SK-N-MC (cell line): ENCODE measurements around the gene RRBP1.

Experiments used
- DNase-seq: peaks from one replicate; pipeline ENCODE4 v3.0.0-alpha.2; 2011; ENCODE audit warnings: low read depth, low spot score
- H3K27ac ChIP-seq: fragments of 200-600 bp; sonication (generic); 2 replicates; pipeline ENCODE4 v1.5.1; 2016; ENCODE audit warnings: mixed run types
- H3K36me3 ChIP-seq: fragments of 200-600 bp; sonication (generic); 2 replicates; pipeline ENCODE4 v1.6.1; 2017; ENCODE audit warnings: antibody characterized with exemption, low read length, mixed read lengths; ENCODE audit not compliant: insufficient read depth
- H3K4me3 ChIP-seq: fragments of 200-600 bp; sonication (generic); 2 replicates; pipeline ENCODE4 v1.5.1; 2016
- H3K9ac ChIP-seq: fragments of 200-600 bp; sonication (generic); 2 replicates; pipeline ENCODE4 v1.8.0; 2017; ENCODE audit warnings: mixed run types, mixed read lengths; ENCODE audit not compliant: insufficient read length
- H3K9me3 ChIP-seq: fragments of 200-600 bp; sonication (generic); 2 replicates; pipeline ENCODE4 v1.6.1; 2017; ENCODE audit warnings: low read depth, mild to moderate bottlenecking, antibody characterized with exemption, low read length, moderate library complexity, mixed read lengths
- EZH2 ChIP-seq: fragments of 200-600 bp; sonication (generic); IDR thresholded peaks from one replicate; pipeline ENCODE4 v1.6.1; 2017; ENCODE audit warnings: antibody characterized with exemption
- FOXP2 ChIP-seq: optimal IDR thresholded peaks from 2 replicates; pipeline ENCODE3; 2011; ENCODE audit warnings: mild to moderate bottlenecking, moderate library complexity; ENCODE audit not compliant: insufficient read depth; ENCODE audit errors: extremely low read length, control extremely low read depth
- POLR2AphosphoS5 ChIP-seq: IDR thresholded peaks from 2 replicates; pipeline ENCODE4 v1.6.1; 2012; ENCODE audit warnings: mild to moderate bottlenecking, low read depth, low read length, borderline replicate concordance

The RRBP1 gene

DNA sequence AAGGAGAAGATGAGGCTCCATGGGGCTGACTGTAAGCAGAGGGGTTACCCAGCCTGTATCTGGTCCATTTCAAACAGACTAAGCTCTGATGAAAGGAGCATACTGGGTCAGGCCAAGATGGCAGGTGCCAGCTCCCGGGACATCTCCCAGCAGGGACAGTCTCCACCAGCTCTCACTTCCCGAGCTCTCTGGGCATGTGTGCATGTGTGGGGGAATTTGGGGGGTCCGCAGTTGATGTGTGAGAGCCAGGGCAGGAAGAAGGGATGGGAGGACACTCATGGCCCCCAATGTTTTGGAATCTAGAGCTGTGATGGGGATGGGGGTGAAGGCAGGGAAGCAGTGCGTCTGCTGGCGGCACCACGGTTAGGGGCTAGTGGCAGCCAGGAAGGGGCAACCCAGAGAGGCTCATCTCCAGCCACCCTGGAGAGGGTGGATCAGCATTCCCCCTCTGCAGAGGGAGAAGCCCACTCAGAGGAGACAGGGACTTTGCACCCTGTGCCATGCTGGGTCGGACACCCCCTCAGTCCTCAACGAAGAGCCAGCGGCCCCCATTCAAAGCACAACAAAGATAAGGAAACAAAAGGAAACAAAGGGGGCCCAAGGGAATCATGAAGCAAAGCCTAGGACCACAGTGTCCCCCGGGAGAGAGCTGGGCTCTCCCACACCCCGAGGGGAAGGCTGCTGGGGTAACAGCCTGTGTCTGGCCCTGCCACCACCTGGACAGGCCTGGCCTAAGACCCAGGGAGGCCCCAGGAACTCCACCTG is 59.8 kb downstream of the RRBP1 start:
- no peak overlapping the region for H3K4me3 ChIP-seq
- TF ChIP-seq POLR2AphosphoS5 (no peak), EZH2 (no peak), FOXP2 (no peak)
- H3K36me3 ChIP-seq, result peaks cover 3% of the 10 kb centered on the region; the same call in 1 of the 2 replicates
- no peak for DNase-seq
- no peak overlapping the region for H3K27ac ChIP-seq
- no peaks in the 10 kb centered on the region for H3K9me3 ChIP-seq
- H3K9ac ChIP-seq, result no peak overlapping the region

DNA sequence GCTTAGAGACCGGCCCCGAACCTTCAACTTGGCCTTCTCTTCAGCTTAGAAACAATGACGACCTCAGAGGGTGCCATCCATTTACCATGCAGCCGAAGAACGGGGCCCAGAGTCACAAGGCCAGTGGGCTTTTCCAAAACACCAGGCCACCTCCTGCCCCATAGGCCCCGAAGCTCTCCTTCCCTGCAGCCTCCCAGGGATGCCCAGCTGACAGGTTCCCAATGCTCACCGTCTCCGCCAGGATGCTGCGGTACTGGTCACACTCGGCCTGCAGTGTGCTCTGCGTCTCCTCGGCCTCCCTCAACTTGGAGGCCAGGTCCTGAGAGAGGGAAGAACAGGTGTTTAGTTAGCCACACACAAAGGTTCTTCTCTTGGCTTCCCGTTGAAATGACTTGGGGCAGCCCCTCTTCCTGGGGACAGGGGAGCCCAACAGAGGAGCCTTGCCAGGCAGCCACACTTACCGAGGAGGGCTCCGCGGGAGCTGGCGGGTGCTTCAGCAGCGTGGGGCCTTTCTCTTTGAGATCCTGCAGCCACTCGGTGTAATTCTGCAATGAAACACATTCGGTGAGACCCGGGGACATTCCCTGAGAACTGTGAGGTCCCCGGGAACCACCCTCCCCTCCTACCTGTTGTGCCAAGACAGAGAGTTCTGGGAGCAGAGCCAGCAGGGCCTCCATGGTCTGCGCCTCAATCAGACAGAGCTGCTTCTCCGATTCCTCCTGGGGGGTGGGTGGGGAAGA is 60.6 kb downstream of the RRBP1 start:
- Histone ChIP-seq H3K4me3 (no peak overlapping the region), H3K9ac (no peak overlapping the region), H3K9me3 (no peaks in the 10 kb centered on the region), H3K36me3 (peaks cover 3% of the 10 kb centered on the region; the same call in 1 of the 2 replicates), H3K27ac (no peak overlapping the region)
- no peak for TF ChIP-seq FOXP2
- TF ChIP-seq EZH2, result no peak
- no peak for TF ChIP-seq POLR2AphosphoS5
- no peak for DNase-seq

- H3K36me3 ChIP-seq, result peaks cover 3% of the 10 kb centered on the region; the same call in 1 of the 2 replicates
- DNase-seq, result no peak
- H3K9ac ChIP-seq, result no peak overlapping the region
- no peaks in the 10 kb centered on the region for H3K9me3 ChIP-seq
- no peak overlapping the region for H3K27ac ChIP-seq
- no peak for TF ChIP-seq FOXP2
- TF ChIP-seq EZH2, result no peak
- TF ChIP-seq POLR2AphosphoS5, result no peak
- no peak overlapping the region for H3K4me3 ChIP-seq
Observed at GRCh38 chr20:17620371-17621228, 61.4 kb downstream of the RRBP1 start.

DNA sequence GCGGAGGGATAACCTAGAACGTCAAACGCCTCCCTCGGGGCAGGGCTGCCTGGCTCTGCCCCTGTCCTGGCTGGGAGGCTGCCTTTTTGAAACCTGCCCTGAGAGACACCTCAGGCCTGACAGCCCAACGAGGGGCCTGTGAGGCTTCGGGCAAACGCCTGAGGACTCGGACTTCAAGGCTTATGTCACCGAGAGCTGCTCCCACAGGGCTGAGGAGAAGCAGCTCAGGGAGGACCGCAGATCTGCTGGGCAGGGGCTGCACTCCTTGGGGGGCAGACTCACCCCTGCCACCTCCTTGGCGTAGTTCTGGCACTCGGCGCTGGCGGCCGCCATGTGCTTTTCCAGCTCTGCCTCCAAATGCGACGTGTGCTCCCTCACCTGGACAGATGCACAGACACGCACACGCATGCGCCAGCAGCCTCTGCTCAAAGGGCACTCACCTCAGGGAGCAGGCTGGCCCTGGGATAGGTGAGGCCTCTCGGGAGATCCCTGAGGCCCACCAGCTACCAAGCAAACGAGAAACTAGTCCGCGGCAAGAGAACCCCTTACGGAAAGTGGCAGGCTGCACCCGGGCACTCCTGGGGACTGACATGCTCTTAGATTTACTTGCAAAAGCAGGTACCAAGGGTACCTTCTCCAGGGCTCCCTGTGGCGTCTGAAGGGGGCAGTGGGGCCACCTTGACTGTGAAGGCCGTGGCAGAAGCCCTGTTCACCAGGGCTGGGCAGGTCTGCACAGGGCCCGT is 62.5 kb downstream of the RRBP1 start:
- H3K27ac ChIP-seq, result no peak overlapping the region
- H3K9ac ChIP-seq, result no peak overlapping the region
- no peaks in the 10 kb centered on the region for H3K9me3 ChIP-seq
- no peak for TF ChIP-seq FOXP2
- no peak for TF ChIP-seq POLR2AphosphoS5
- no peak for TF ChIP-seq EZH2
- peaks cover 3% of the 10 kb centered on the region; the same call in 1 of the 2 replicates for H3K36me3 ChIP-seq
- H3K4me3 ChIP-seq, result no peak overlapping the region
- no peak for DNase-seq

DNA sequence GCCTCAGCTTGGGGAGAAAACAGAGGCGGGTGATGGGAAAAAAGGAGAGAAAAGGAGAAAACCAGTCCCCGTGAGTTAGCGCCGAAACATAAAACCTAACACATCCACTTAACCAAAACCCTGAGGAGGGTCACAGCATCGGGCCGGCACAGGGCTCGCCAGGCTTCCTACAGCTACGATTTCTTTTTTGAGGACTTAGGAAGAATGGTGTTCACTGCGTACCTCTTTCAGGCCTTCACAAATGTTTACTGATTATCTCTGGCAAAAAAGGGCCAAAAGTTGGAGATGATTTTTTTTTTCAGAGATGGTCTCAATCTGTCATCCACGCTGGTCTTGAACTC is 63.4 kb downstream of the RRBP1 start:
- no peak for DNase-seq
- no peak overlapping the region for H3K4me3 ChIP-seq
- H3K36me3 ChIP-seq, result peaks cover 3% of the 10 kb centered on the region; the same call in 1 of the 2 replicates
- no peaks in the 10 kb centered on the region for H3K9me3 ChIP-seq
- no peak overlapping the region for H3K9ac ChIP-seq
- no peak for TF ChIP-seq FOXP2
- TF ChIP-seq POLR2AphosphoS5, result no peak
- no peak for TF ChIP-seq EZH2
- H3K27ac ChIP-seq, result no peak overlapping the region

DNA sequence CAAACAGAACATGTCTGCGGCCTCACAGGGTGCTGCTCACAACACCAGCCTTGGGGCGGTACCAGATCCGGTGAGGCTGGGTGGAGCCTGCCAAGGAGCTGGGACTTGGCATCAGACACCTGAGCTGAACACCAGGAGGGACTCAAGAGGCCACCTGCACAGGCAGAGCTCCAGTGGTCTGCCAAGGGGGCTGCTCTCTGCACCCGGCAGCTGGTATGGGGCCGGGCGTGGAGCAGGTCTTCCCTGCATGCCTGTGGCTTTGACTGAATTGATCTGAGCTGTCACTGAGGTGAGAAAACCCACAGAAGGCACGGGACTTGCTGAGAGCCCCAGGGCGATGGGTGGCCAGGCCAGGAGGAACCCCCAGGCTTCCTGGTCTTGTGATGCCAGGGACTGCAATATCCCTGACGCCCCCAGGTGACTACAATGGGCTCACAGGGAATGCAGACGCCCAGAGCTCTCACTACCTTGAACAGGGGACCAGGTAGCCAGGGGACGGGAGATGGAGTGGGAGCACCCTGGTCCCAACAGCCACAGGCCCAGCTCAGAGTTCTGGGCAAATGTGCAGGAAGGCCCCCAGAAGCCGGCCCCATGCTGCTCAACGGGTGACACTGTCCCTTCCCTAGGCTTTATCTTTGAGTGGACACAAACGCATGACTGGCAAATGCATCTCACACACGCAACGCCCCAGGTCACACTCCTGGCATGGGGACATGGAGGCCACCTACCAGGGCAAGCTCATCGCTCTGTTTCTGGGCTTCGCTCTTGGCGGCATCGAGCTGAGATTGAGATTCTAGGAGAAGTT is 64.0 kb downstream of the RRBP1 start:
- no peak overlapping the region for H3K27ac ChIP-seq
- no peak for TF ChIP-seq POLR2AphosphoS5
- H3K4me3 ChIP-seq, result no peak overlapping the region
- no peak overlapping the region for H3K9ac ChIP-seq
- peaks cover 3% of the 10 kb centered on the region; the same call in 1 of the 2 replicates for H3K36me3 ChIP-seq
- H3K9me3 ChIP-seq, result no peaks in the 10 kb centered on the region
- DNase-seq, result no peak

- H3K9me3 ChIP-seq, result no peaks in the 10 kb centered on the region
- H3K4me3 ChIP-seq, result no peak overlapping the region
- H3K36me3 ChIP-seq, result peaks cover 3% of the 10 kb centered on the region; the same call in 1 of the 2 replicates
- DNase-seq, result no peak
- no peak overlapping the region for H3K9ac ChIP-seq
- H3K27ac ChIP-seq, result no peak overlapping the region
- no peak for TF ChIP-seq POLR2AphosphoS5
- no peak for TF ChIP-seq EZH2
- TF ChIP-seq FOXP2, result no peak
Observed at GRCh38 chr20:17617212-17617867, 64.7 kb downstream of the RRBP1 start.
